DND-41 (cell line): ENCODE measurements around the gene TRAK1.

Source experiments
- ATAC-seq: fragments of 200-7000 bp; cut with Tn5 transposase; 3 replicates; pipeline ENCODE4 v1.9.1; 2021; ENCODE audit warnings: low read depth; ENCODE audit not compliant: insufficient read depth
- DNase-seq: peaks from one replicate; pipeline ENCODE4 v3.0.0-alpha.2; 2020
- H2AFZ ChIP-seq: 2 replicates; pipeline ENCODE4 v1.6.0; 2012; ENCODE audit warnings: low read depth, low read length
- H3K27ac ChIP-seq: 2 replicates; pipeline ENCODE4 v1.5.1; 2012; ENCODE audit warnings: low read length, inconsistent platforms
- H3K27me3 ChIP-seq: fragments of 200-600 bp; sonication (generic); 2 replicates; pipeline ENCODE4 v1.6.0; 2012; ENCODE audit warnings: low read length, mild to moderate bottlenecking, inconsistent platforms; ENCODE audit not compliant: insufficient read depth, poor library complexity
- H3K36me3 ChIP-seq: 2 replicates; pipeline ENCODE4 v1.5.1; 2012; ENCODE audit warnings: low read length, inconsistent platforms; ENCODE audit not compliant: insufficient read depth
- H3K4me1 ChIP-seq: 2 replicates; pipeline ENCODE4 v1.5.1; 2012; ENCODE audit warnings: mild to moderate bottlenecking, low read length; ENCODE audit not compliant: insufficient read depth
- H3K4me2 ChIP-seq: 2 replicates; pipeline ENCODE4 v1.6.0; 2012; ENCODE audit warnings: mild to moderate bottlenecking, moderate library complexity, low read length, inconsistent platforms; ENCODE audit not compliant: insufficient read depth
- H3K4me3 ChIP-seq, 2 experiments: fragments of 200-600 bp in 1 of 2; shearing (Covaris generic) in 1 of 2; 2 replicates each; pipeline ENCODE4 v1.5.1; 2012 to 2016; ENCODE audit warnings: inconsistent platforms in 2 of 2, low read length in 2 of 2, mild to moderate bottlenecking in 2 of 2, low read depth in 1 of 2, moderate library complexity in 1 of 2
- H3K79me2 ChIP-seq: 2 replicates; pipeline ENCODE4 v1.6.0; 2012; ENCODE audit warnings: low read length, inconsistent platforms; ENCODE audit not compliant: insufficient read depth
- H3K9ac ChIP-seq: 2 replicates; pipeline ENCODE4 v1.6.0; 2012; ENCODE audit warnings: low read depth, mild to moderate bottlenecking, inconsistent platforms, low read length, moderate library complexity
- H3K9me3 ChIP-seq: 2 replicates; pipeline ENCODE4 v1.5.1; 2012; ENCODE audit warnings: low read length, moderate library complexity, mild to moderate bottlenecking, inconsistent platforms; ENCODE audit not compliant: insufficient read depth, severe bottlenecking
- H4K20me1 ChIP-seq: 2 replicates; pipeline ENCODE4 v1.6.0; 2012; ENCODE audit warnings: low read length; ENCODE audit not compliant: insufficient read depth
- CTCF ChIP-seq: IDR thresholded peaks from 2 replicates; pipeline ENCODE4 v1.5.1; 2012; ENCODE audit warnings: borderline replicate concordance, low read length, moderate library complexity, mild to moderate bottlenecking; ENCODE audit not compliant: poor library complexity, severe bottlenecking; ENCODE audit errors: extremely low read depth
- EZH2 ChIP-seq: IDR thresholded peaks from 3 replicates; pipeline ENCODE4 v1.6.1; 2012; ENCODE audit warnings: borderline replicate concordance, low read depth, mild to moderate bottlenecking, moderate library complexity, low read length, inconsistent platforms; ENCODE audit not compliant: severe bottlenecking

The TRAK1 gene

GRCh38 chr3:42149532-42149931 lies 58.4 kb downstream of the TRAK1 start:
- Histone ChIP-seq H3K9me3 (no peaks in the 10 kb centered on the region), H4K20me1 (0 out of 2 replicates have a peak, but pooled peaks cover 3% of the 10 kb centered on the region), H3K4me2 (no peak overlapping the region), H3K4me3 (no peak overlapping the region), H2AFZ (no peak overlapping the region), H3K79me2 (no peaks in the 10 kb centered on the region), H3K27ac (no peak overlapping the region), H3K27me3 (no peaks in the 10 kb centered on the region), H3K4me1 (no peaks in the 10 kb centered on the region), H3K36me3 (no peaks in the 10 kb centered on the region), H3K9ac (no peak overlapping the region)
- no peak for ATAC-seq
- no peak for DNase-seq
- TF ChIP-seq EZH2: no peak
- TF ChIP-seq CTCF: no peak

GRCh38 chr3:42149975-42150374 lies 58.8 kb downstream of the TRAK1 start:
- H4K20me1 ChIP-seq: 0 out of 2 replicates have a peak, but pooled peaks cover 3% of the 10 kb centered on the region
- TF ChIP-seq CTCF: no peak
- TF ChIP-seq EZH2: no peak
- no peaks in the 10 kb centered on the region for H3K9me3 ChIP-seq
- no peaks in the 10 kb centered on the region for H3K27me3 ChIP-seq
- H3K4me1 ChIP-seq: no peaks in the 10 kb centered on the region
- no peak for DNase-seq
- no peak overlapping the region for H3K27ac ChIP-seq
- H3K36me3 ChIP-seq: no peaks in the 10 kb centered on the region
- H3K79me2 ChIP-seq: no peaks in the 10 kb centered on the region
- no peak overlapping the region for H3K4me3 ChIP-seq
- no peak overlapping the region for H2AFZ ChIP-seq
- no peak for ATAC-seq
- no peak overlapping the region for H3K4me2 ChIP-seq
- no peak overlapping the region for H3K9ac ChIP-seq

GRCh38 chr3:42151596-42152168 lies 60.5 kb downstream of the TRAK1 start:
- no peaks in the 10 kb centered on the region for H3K79me2 ChIP-seq

More at GRCh38 chr3:42151596-42152168, 60.5 kb downstream of the TRAK1 start:
- no peak overlapping the region for H3K27ac ChIP-seq
- no peak overlapping the region for H2AFZ ChIP-seq
- no peaks in the 10 kb centered on the region for H3K9me3 ChIP-seq
- no peaks in the 10 kb centered on the region for H4K20me1 ChIP-seq
- ATAC-seq: no peak
- no peak overlapping the region for H3K4me2 ChIP-seq
- no peaks in the 10 kb centered on the region for H3K4me1 ChIP-seq
- H3K4me3 ChIP-seq: no peak overlapping the region
- no peaks in the 10 kb centered on the region for H3K27me3 ChIP-seq
- H3K36me3 ChIP-seq: no peaks in the 10 kb centered on the region
- no peak overlapping the region for H3K9ac ChIP-seq
- no peak for DNase-seq
- no peak for TF ChIP-seq CTCF
- TF ChIP-seq EZH2: no peak
